AG10803 (cell line): ENCODE data around the gene STARD13.

Experiments
- DNase-seq: peaks from one replicate; pipeline ENCODE4 v3.0.0; 2010; ENCODE audit warnings: low read depth
- H3K4me3 ChIP-seq: 2 replicates; pipeline ENCODE4 v1.5.1; 2011; ENCODE audit warnings: mild to moderate bottlenecking, low read length, control low read depth
- CTCF ChIP-seq: conservative IDR thresholded peaks from 2 replicates; pipeline ENCODE4 v1.5.1; 2011; ENCODE audit warnings: mild to moderate bottlenecking, low read length, control low read depth, inconsistent platforms

STARD13 gene

GRCh38 chr13:33323801-33324510 is 38.4 kb upstream of the STARD13 start:
- TF ChIP-seq CTCF, result no peak
- no peak overlapping the region for H3K4me3 ChIP-seq
- DNase-seq, result peak; percentile 80

GRCh38 chr13:33322965-33323668 is 37.6 kb upstream of the STARD13 start:
- no peak overlapping the region for H3K4me3 ChIP-seq
- TF ChIP-seq CTCF, result no peak
- DNase-seq, result no peak

GRCh38 chr13:33322543-33322809 is 36.9 kb upstream of the STARD13 start:
- peak overlapping the region; percentile 55 for H3K4me3 ChIP-seq
- peak; percentile 85 for DNase-seq
- TF ChIP-seq CTCF, result no peak

- peak overlapping the region; percentile 55 for H3K4me3 ChIP-seq
- no peak for TF ChIP-seq CTCF
- peak; percentile 24 for DNase-seq
These were observed 36.4 kb upstream of the STARD13 start for GRCh38 chr13:33321686-33322542.

GRCh38 chr13:33319859-33320258 is 34.3 kb upstream of the STARD13 start:
- no peak for DNase-seq
- no peak overlapping the region for H3K4me3 ChIP-seq
- no peak for TF ChIP-seq CTCF

GRCh38 chr13:33318744-33319143 is 33.2 kb upstream of the STARD13 start:
- DNase-seq, result peak; percentile 87

More at GRCh38 chr13:33318744-33319143, 33.2 kb upstream of the STARD13 start:
- H3K4me3 ChIP-seq, result no peak overlapping the region
- TF ChIP-seq CTCF, result no peak
